Gastrocnemius medialis (tissue), 4 donors: ENCODE measurements around the gene ZNF217. TPM values are rescaled to one million over a fixed set of nuclear protein-coding genes. Genes with fewer than 3 reads are reported as not detected.
"Not testable (repeated sequence)": the region's sequence is repeated elsewhere in the genome, so short reads cannot be mapped to it uniquely, and the experiment has no call there.

Experiments used
- ATAC-seq, 2 donors: fragments of 150-250 bp; one replicate each; pipeline ENCODE4 v1.9.1; 2016
- DNase-seq, 2 donors: peaks; one replicate each; pipeline ENCODE4 v3.0.0-alpha.2; 2019
- H3K27ac ChIP-seq, 4 donors: fragments of 200-600 bp; sonication (generic); 1 replicate in 1 of 4; 2 replicates in 3 of 4; pipeline ENCODE4 v1.5.1; 2016 to 2018; ENCODE audit warnings: mild to moderate bottlenecking in 2 of 4, moderate library complexity in 1 of 4
- H3K27me3 ChIP-seq, 3 donors: fragments of 200-600 bp; sonication (generic) in 2 of 3; 1 replicate in 1 of 3; 2 replicates in 2 of 3; pipeline versions ENCODE4 v1.5.1 to v1.6.0; 2016 to 2019; ENCODE audit warnings: mild to moderate bottlenecking in 1 of 3, moderate library complexity in 1 of 3
- H3K36me3 ChIP-seq, 2 donors: fragments of 200-600 bp; sonication (generic) in 1 of 2; one replicate each; pipeline ENCODE4 v1.5.1; 2017 to 2018
- H3K4me1 ChIP-seq, 2 donors: fragments of 200-600 bp; sonication (generic) in 1 of 2; one replicate each; pipeline ENCODE4 v1.5.1; 2016 to 2017; ENCODE audit warnings: mild to moderate bottlenecking in 2 of 2
- H3K4me3 ChIP-seq, 4 donors: fragments of 200-600 bp; sonication (generic) in 3 of 4; 1 replicate in 1 of 4; 2 replicates in 3 of 4; pipeline ENCODE4 v1.5.1; 2016 to 2019; ENCODE audit warnings: mild to moderate bottlenecking in 2 of 4
- H3K9me3 ChIP-seq, 3 donors: fragments of 200-600 bp; sonication (generic) in 2 of 3; 1 replicate in 1 of 3; 2 replicates in 2 of 3; pipeline ENCODE4 v1.5.1; 2016 to 2019
- POLR2A ChIP-seq, 2 donors: fragments of 450-650 bp; IDR thresholded peaks; one replicate each; pipeline ENCODE4 v1.6.1; 2017; ENCODE audit warnings: antibody characterized with exemption in 2 of 2, mild to moderate bottlenecking in 2 of 2, moderate library complexity in 2 of 2
- in situ Hi-C, 4 donors: fragments of 200-750 bp; cut with MboI; loops; one replicate each; pipeline versions ENCODE4 v1.15.0 to v1.8.0; 2017; ENCODE audit warnings: low sequenced_read_pairs in 4 of 4
- intact Hi-C: fragments of 100-400 bp; cut with DNase I; formaldehyde crosslinking; loops from one replicate; pipeline ENCODE4 v1.15.1; 2023; ENCODE audit warnings: low total_unique reads
- total RNA-seq, 4 donors: library from RNA; depleted of rRNA; stranded (reverse); fragments of >200 nt; gene quantifications; one replicate each; pipeline versions ENCODE4 v1.1.0 to v1.2.3, GENCODE V29; 2016
- TF ChIP-seq, protein P1 (sequence below), 5 experiments: fragments of 450-650 bp in 3 of 5; fragments of 200-600 bp in 2 of 5; sonication (generic) in 2 of 5; IDR thresholded peaks in 4 of 5; conservative IDR thresholded peaks in 1 of 5; 1 replicate in 4 of 5; 2 replicates in 1 of 5; pipeline ENCODE4 v1.5.1; 2016 to 2019; ENCODE audit warnings: antibody characterized with exemption in 5 of 5, mild to moderate bottlenecking in 3 of 5, moderate library complexity in 3 of 5

ZNF217 gene
- total RNA-seq, 4 donors from 2014 or later, result 4.1 to 5.9 (median 4.7) TPM

- no peak for DNase-seq
- ATAC-seq, result no peak
These were observed 4.8 kb upstream of the ZNF217 start for GRCh38 chr20:53598140-53599043.

GRCh38 chr20:53597521-53598120 is 4.0 kb upstream of the ZNF217 start:
- peaks cover 6 to 7% of the 10 kb centered on the region in 2 donors for H3K4me1 ChIP-seq
- no peak overlapping the region for H3K27ac ChIP-seq
- ATAC-seq (no peak), DNase-seq (no peak)
- H3K4me3 ChIP-seq, result no peak overlapping the region
- TF ChIP-seq, protein P1, sequence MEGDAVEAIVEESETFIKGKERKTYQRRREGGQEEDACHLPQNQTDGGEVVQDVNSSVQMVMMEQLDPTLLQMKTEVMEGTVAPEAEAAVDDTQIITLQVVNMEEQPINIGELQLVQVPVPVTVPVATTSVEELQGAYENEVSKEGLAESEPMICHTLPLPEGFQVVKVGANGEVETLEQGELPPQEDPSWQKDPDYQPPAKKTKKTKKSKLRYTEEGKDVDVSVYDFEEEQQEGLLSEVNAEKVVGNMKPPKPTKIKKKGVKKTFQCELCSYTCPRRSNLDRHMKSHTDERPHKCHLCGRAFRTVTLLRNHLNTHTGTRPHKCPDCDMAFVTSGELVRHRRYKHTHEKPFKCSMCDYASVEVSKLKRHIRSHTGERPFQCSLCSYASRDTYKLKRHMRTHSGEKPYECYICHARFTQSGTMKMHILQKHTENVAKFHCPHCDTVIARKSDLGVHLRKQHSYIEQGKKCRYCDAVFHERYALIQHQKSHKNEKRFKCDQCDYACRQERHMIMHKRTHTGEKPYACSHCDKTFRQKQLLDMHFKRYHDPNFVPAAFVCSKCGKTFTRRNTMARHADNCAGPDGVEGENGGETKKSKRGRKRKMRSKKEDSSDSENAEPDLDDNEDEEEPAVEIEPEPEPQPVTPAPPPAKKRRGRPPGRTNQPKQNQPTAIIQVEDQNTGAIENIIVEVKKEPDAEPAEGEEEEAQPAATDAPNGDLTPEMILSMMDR (IDR thresholded peaks at IDR 0.05 in 4 of 5, conservative IDR thresholded peaks at IDR 0.05 in 1 of 5), result no peak
- TF ChIP-seq POLR2A (IDR thresholded peaks at IDR 0.05), result no peak
- no peaks in the 10 kb centered on the region for H3K27me3 ChIP-seq
- in situ Hi-C loops, result loop anchor here in 2 of 4 donors (25.0 kb wide), 1 partner anchor 615 kb away; the partner anchor contains the start of gene PFDN4 (in 2 of the 2)
- intact Hi-C loops, result loop anchor here (10.0 kb wide), 1 partner anchor 57 kb away; no protein-coding TSS in a partner anchor
- H3K36me3 ChIP-seq, result no peaks in the 10 kb centered on the region
- H3K9me3 ChIP-seq, result no peaks in the 10 kb centered on the region

More at GRCh38 chr20:53598140-53599043, 4.8 kb upstream of the ZNF217 start:
- Histone ChIP-seq H3K4me3 (no peak overlapping the region), H3K4me1 (peaks cover 6 to 7% of the 10 kb centered on the region in 2 donors), H3K9me3 (no peaks in the 10 kb centered on the region), H3K27ac (no peak overlapping the region), H3K36me3 (no peaks in the 10 kb centered on the region), H3K27me3 (no peaks in the 10 kb centered on the region)
- in situ Hi-C loops (loop anchor here in 2 of 4 donors (25.0 kb wide), 1 partner anchor 614 kb away; the partner anchor contains the start of gene PFDN4 (in 2 of the 2)), intact Hi-C loops (loop anchor here (10.0 kb wide), 1 partner anchor 56 kb away; no protein-coding TSS in a partner anchor)
- no peak for TF ChIP-seq POLR2A (IDR thresholded peaks at IDR 0.05)
- TF ChIP-seq, protein P1 (IDR thresholded peaks at IDR 0.05 in 4 of 5, conservative IDR thresholded peaks at IDR 0.05 in 1 of 5), result no peak

GRCh38 chr20:53597030-53597482 is 3.4 kb upstream of the ZNF217 start:
- no peaks in the 10 kb centered on the region for H3K36me3 ChIP-seq
- H3K4me3 ChIP-seq, result no peak overlapping the region
- intact Hi-C loops (loop anchor here (10.0 kb wide), 1 partner anchor 58 kb away; no protein-coding TSS in a partner anchor), in situ Hi-C loops (loop anchor here in 2 of 4 donors (25.0 kb wide), 1 partner anchor 615 kb away; the partner anchor contains the start of gene PFDN4 (in 2 of the 2))
- no peaks in the 10 kb centered on the region for H3K9me3 ChIP-seq
- H3K27ac ChIP-seq, result peak overlapping the region in 2 of 4 donors; percentile 14 to 96
- TF ChIP-seq, protein P1 (IDR thresholded peaks at IDR 0.05 in 4 of 5, conservative IDR thresholded peaks at IDR 0.05 in 1 of 5), result no peak
- TF ChIP-seq POLR2A (IDR thresholded peaks at IDR 0.05), result no peak
- H3K27me3 ChIP-seq, result no peaks in the 10 kb centered on the region
- peaks cover 6 to 9% of the 10 kb centered on the region in 2 donors for H3K4me1 ChIP-seq
- no peak for ATAC-seq
- no peak for DNase-seq

DNA sequence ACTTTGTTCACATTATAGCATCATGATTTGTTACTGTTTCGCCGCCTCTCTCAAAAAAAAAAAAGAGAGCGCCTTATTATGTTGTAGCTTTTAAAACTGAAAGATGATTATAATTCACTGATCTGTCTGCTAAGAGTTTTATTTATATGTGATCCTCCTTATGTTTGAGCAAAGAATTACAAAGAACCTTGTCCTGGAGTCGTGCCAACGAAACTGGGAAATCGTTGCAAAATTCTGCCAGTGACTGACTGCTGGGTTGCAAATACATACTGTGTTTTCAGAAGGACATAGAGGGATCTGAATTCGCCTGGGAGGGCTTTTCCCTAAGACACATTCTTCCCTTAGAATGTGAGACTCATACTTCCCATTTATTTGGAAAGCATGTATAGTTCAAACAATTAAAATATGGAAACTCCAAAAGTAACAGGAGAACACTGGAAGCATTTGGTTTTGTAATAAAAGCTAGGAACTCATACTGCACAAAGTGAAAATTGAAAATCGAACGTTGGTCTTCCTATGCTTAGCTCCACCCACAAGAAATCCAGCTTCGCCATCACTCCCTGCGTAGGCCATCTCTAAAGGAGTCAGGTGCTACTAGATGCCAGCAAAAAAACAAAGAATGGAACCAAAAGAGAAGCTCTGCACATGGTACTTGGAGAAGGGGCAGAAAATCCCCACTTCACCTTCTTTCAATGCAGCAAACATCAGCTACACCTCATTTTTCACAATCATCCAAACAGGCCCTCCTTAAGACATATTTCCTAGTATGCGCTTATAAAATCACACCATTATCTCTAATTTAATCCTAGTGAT is 2.8 kb upstream of the ZNF217 start:
- Histone ChIP-seq H3K4me1 (peaks cover 6 to 12% of the 10 kb centered on the region in 2 donors), H3K27ac (peak overlapping the region in 3 of 4 donors; percentile 7 to 98 (median 96))
- not testable (repeated sequence) for H3K36me3 ChIP-seq, DNase-seq, H3K4me3 ChIP-seq, ATAC-seq, H3K27me3 ChIP-seq, H3K9me3 ChIP-seq
- in situ Hi-C loops (loop anchor here in 2 of 4 donors (25.0 kb wide), 1 partner anchor 616 kb away; the partner anchor contains the start of gene PFDN4 (in 2 of the 2)), intact Hi-C loops (loop anchor here (10.0 kb wide), 1 partner anchor 58 kb away; no protein-coding TSS in a partner anchor)

GRCh38 chr20:53595742-53596141 is 2.1 kb upstream of the ZNF217 start:
- intact Hi-C loops (loop anchor here (2.0 to 10.0 kb wide), 2 partner anchors 27 to 59 kb away; no protein-coding TSS in a partner anchor), in situ Hi-C loops (loop anchor here in 2 of 4 donors (25.0 kb wide), 1 partner anchor 617 kb away; the partner anchor contains the start of gene PFDN4 (in 2 of the 2))
- not testable (repeated sequence) for H3K27me3 ChIP-seq, ATAC-seq, H3K9me3 ChIP-seq, DNase-seq, H3K4me3 ChIP-seq, H3K36me3 ChIP-seq
- Histone ChIP-seq H3K4me1 (peaks cover 6 to 15% of the 10 kb centered on the region in 2 donors), H3K27ac (peak overlapping the region in 3 of 4 donors; percentile 96 to 100 (median 98))
